NB4 (cell line): ENCODE results near the gene ANKRD9.
A peak's percentile ranks its signal among the peaks of the same experiment; 100 is the strongest.
"Not testable (repeated sequence)": the region's sequence is repeated elsewhere in the genome, so short reads cannot be mapped to it uniquely, and the experiment has no call there.

ENCODE experiments used
- DNase-seq: peaks from one replicate; pipeline ENCODE4 v3.0.0; 2010; ENCODE audit warnings: low read depth
- H3K4me3 ChIP-seq: one replicate; pipeline ENCODE4 v1.5.1; 2011; ENCODE audit warnings: mild to moderate bottlenecking, low read depth, low read length, moderate library complexity
- CTCF ChIP-seq: IDR thresholded peaks from one replicate; pipeline ENCODE4 v1.5.1; 2012; ENCODE audit warnings: low read depth, low read length
- MAX ChIP-seq: IDR thresholded peaks from 2 replicates; pipeline ENCODE4 v1.6.1; 2011; ENCODE audit warnings: low read depth, low read length
- MYC ChIP-seq: IDR thresholded peaks from 2 replicates; pipeline ENCODE4 v1.6.1; 2011; ENCODE audit warnings: low read depth, low read length
- POLR2A ChIP-seq: IDR thresholded peaks from 2 replicates; pipeline ENCODE4 v1.6.1; 2011; ENCODE audit warnings: mild to moderate bottlenecking; ENCODE audit not compliant: insufficient read length; ENCODE audit errors: extremely low read depth

The ANKRD9 gene

GRCh38 chr14:102551995-102552705, 42.6 kb upstream of the ANKRD9 start:
- no peak for TF ChIP-seq POLR2A
- TF ChIP-seq MAX: no peak
- TF ChIP-seq MYC: no peak
- TF ChIP-seq CTCF: no peak
- H3K4me3 ChIP-seq: no peak overlapping the region
- DNase-seq: peak; percentile 57

- not testable (repeated sequence) for H3K4me3 ChIP-seq, DNase-seq
Measured at GRCh38 chr14:102550927-102551401, 41.4 kb upstream of the ANKRD9 start.

- TF ChIP-seq MYC: no peak
- no peak for TF ChIP-seq CTCF
- no peak for TF ChIP-seq MAX
- no peak for TF ChIP-seq POLR2A
- no peak for DNase-seq
- no peak overlapping the region for H3K4me3 ChIP-seq
Measured at GRCh38 chr14:102548616-102549240, 39.2 kb upstream of the ANKRD9 start.

GRCh38 chr14:102545461-102546265, 36.1 kb upstream of the ANKRD9 start:
- DNase-seq: no peak
- H3K4me3 ChIP-seq: no peak overlapping the region

GRCh38 chr14:102544747-102545460, 35.3 kb upstream of the ANKRD9 start:
- H3K4me3 ChIP-seq: no peak overlapping the region
- TF ChIP-seq POLR2A: no peak
- TF ChIP-seq MAX: no peak
- TF ChIP-seq CTCF: no peak
- no peak for TF ChIP-seq MYC
- DNase-seq: no peak

More at GRCh38 chr14:102545461-102546265, 36.1 kb upstream of the ANKRD9 start:
- TF ChIP-seq CTCF: no peak
- no peak for TF ChIP-seq MAX
- no peak for TF ChIP-seq POLR2A
- TF ChIP-seq MYC: no peak
